OCI-LY7 (cell line): ENCODE measurements around the gene MEGF6. TPM values are rescaled to one million over a fixed set of nuclear protein-coding genes. Genes with fewer than 3 reads are reported as not detected.

Experiments
- BruUV-seq: library from RNA; stranded (reverse); fragments of 400-500 nt; replicated peaks from 2 replicates; lab custom pipeline; 2021; lab: Mats Ljungman, UMichigan
- CTCF ChIA-PET: fragments of 300-600 bp; sonication (Branson Sonifier 250); formaldehyde crosslinking; loops from one replicate; lab custom pipeline; 2022; ENCODE audit warnings: antibody characterized with exemption; ENCODE audit not compliant: unreplicated experiment; lab: Charles Lee
- POLR2A ChIA-PET: fragments of 300-600 bp; sonication (Branson Sonifier 250); formaldehyde crosslinking; loops from one replicate; lab custom pipeline; 2022; ENCODE audit warnings: antibody characterized with exemption; lab: Charles Lee
- DNase-seq: peaks from one replicate; pipeline ENCODE4 v3.0.0-alpha.2; 2015; ENCODE audit warnings: low spot score
- H2AFZ ChIP-seq: fragments of 200-600 bp; sonication (generic), shearing (Covaris generic); 2 replicates; pipeline ENCODE4 v1.6.1; 2014; ENCODE audit warnings: mild to moderate bottlenecking, antibody characterized with exemption, low read length, moderate library complexity
- H3K27ac ChIP-seq: fragments of 200-600 bp; sonication (generic); 2 replicates; pipeline ENCODE4 v1.5.1; 2014; ENCODE audit warnings: mixed run types, low read depth, mild to moderate bottlenecking, moderate library complexity, low read length, inconsistent platforms; ENCODE audit not compliant: poor library complexity, severe bottlenecking
- H3K36me3 ChIP-seq: fragments of 200-600 bp; sonication (generic); 2 replicates; pipeline ENCODE4 v1.6.1; 2014; ENCODE audit warnings: mild to moderate bottlenecking, antibody characterized with exemption, low read length, moderate library complexity, mixed read lengths; ENCODE audit not compliant: insufficient read depth
- H3K4me1 ChIP-seq: fragments of 200-600 bp; sonication (generic); 2 replicates; pipeline ENCODE4 v1.5.1; 2014; ENCODE audit warnings: mild to moderate bottlenecking, low read length; ENCODE audit not compliant: insufficient read depth, poor library complexity, severe bottlenecking
- H3K4me2 ChIP-seq: fragments of 200-600 bp; sonication (generic); 2 replicates; pipeline ENCODE4 v1.6.1; 2014; ENCODE audit warnings: mild to moderate bottlenecking, low read length
- H3K4me3 ChIP-seq: fragments of 200-600 bp; sonication (generic); 2 replicates; pipeline ENCODE4 v1.5.1; 2014; ENCODE audit warnings: mild to moderate bottlenecking, low read depth, low read length; ENCODE audit not compliant: poor library complexity, severe bottlenecking
- H3K79me2 ChIP-seq: fragments of 200-600 bp; sonication (generic); 2 replicates; pipeline ENCODE4 v1.6.1; 2016; ENCODE audit warnings: low read depth, mild to moderate bottlenecking, low read length, moderate library complexity, mixed read lengths; ENCODE audit not compliant: insufficient read depth
- H3K9me2 ChIP-seq: fragments of 200-600 bp; sonication (generic); 2 replicates; pipeline ENCODE4 v1.6.1; 2016; ENCODE audit warnings: mild to moderate bottlenecking, low read length, mixed read lengths; ENCODE audit not compliant: insufficient read depth
- H3K9me3 ChIP-seq: fragments of 200-600 bp; sonication (generic); 2 replicates; pipeline ENCODE4 v1.6.1; 2014; ENCODE audit warnings: mild to moderate bottlenecking, mixed run types, low read length, mixed read lengths
- H4K20me1 ChIP-seq: fragments of 200-600 bp; sonication (generic); 2 replicates; pipeline ENCODE4 v1.6.1; 2014; ENCODE audit warnings: mild to moderate bottlenecking, antibody characterized with exemption, low read length, moderate library complexity, mixed read lengths; ENCODE audit not compliant: insufficient read depth
- CTCF ChIP-seq: fragments of 200-600 bp; sonication (generic); conservative IDR thresholded peaks from 2 replicates; pipeline ENCODE4 v1.5.1; 2014; ENCODE audit warnings: mild to moderate bottlenecking, antibody characterized with exemption, low read length, moderate library complexity, mixed read lengths
- EZH2phosphoT487 ChIP-seq: fragments of 200-600 bp; sonication (generic); IDR thresholded peaks from 2 replicates; pipeline ENCODE4 v1.6.1; 2018; ENCODE audit warnings: low read depth, borderline replicate concordance, mild to moderate bottlenecking, mixed run types, antibody characterized with exemption, low read length, moderate library complexity, mixed read lengths
- intact Hi-C: fragments of 100-400 bp; cut with micrococcal nuclease; formaldehyde crosslinking; loops from one replicate; pipeline ENCODE4 v1.10.0; 2022; ENCODE audit not compliant: unreplicated experiment
- total RNA-seq, 2 experiments: library from RNA; depleted of rRNA in 1 of 2; stranded (reverse); fragments of >200 nt in 1 of 2; shearing (Covaris generic) in 1 of 2; gene quantifications; 2 replicates each; pipeline ENCODE4 v1.2.3, GENCODE V29; 2014 to 2022

Gene MEGF6
- total RNA-seq, 2 experiments from 2014 or later, result 0.15 to 0.32 TPM

- Histone ChIP-seq H2AFZ (no peak overlapping the region), H3K4me2 (no peak overlapping the region), H3K9me2 (no peaks in the 10 kb centered on the region), H3K4me1 (no peaks in the 10 kb centered on the region), H3K4me3 (no peak overlapping the region), H3K79me2 (no peaks in the 10 kb centered on the region), H3K36me3 (no peaks in the 10 kb centered on the region), H3K27ac (no peak overlapping the region), H4K20me1 (no peaks in the 10 kb centered on the region), H3K9me3 (no peaks in the 10 kb centered on the region)
- BruUV-seq, result no TSS peak
- intact Hi-C loops, result no loop called here
- ChIA-PET POLR2A (no interaction called here), CTCF (no interaction called here)
- no peak for DNase-seq
- TF ChIP-seq EZH2phosphoT487 (no peak), CTCF (no peak)
Observed at GRCh38 chr1:3483380-3483779, 127.9 kb downstream of the MEGF6 start.

GRCh38 chr1:3482378-3482849 lies 128.9 kb downstream of the MEGF6 start:
- DNase-seq, result no peak
- no peaks in the 10 kb centered on the region for H3K36me3 ChIP-seq
- no TSS peak for BruUV-seq
- H3K4me1 ChIP-seq, result no peaks in the 10 kb centered on the region
- no peak overlapping the region for H3K4me3 ChIP-seq
- intact Hi-C loops, result no loop called here
- H3K27ac ChIP-seq, result no peak overlapping the region
- TF ChIP-seq EZH2phosphoT487 (no peak), CTCF (peak; percentile 32; the same call in 1 of the 2 replicates)
- no peak overlapping the region for H2AFZ ChIP-seq
- CTCF ChIA-PET, result no interaction called here
- POLR2A ChIA-PET, result no interaction called here
- no peaks in the 10 kb centered on the region for H3K9me2 ChIP-seq
- no peaks in the 10 kb centered on the region for H3K9me3 ChIP-seq
- no peaks in the 10 kb centered on the region for H3K79me2 ChIP-seq
- no peak overlapping the region for H3K4me2 ChIP-seq
- H4K20me1 ChIP-seq, result no peaks in the 10 kb centered on the region

GRCh38 chr1:3481836-3482375 lies 129.4 kb downstream of the MEGF6 start:
- no peaks in the 10 kb centered on the region for H3K79me2 ChIP-seq
- no TSS peak for BruUV-seq
- no peaks in the 10 kb centered on the region for H3K9me2 ChIP-seq
- CTCF ChIA-PET, result interaction anchor here (0.5 kb wide), 1 partner anchor 9 kb away, joined by 3 read pairs; no protein-coding TSS in a partner anchor
- intact Hi-C loops, result no loop called here
- H3K9me3 ChIP-seq, result no peaks in the 10 kb centered on the region
- TF ChIP-seq CTCF, result no peak
- no peak for TF ChIP-seq EZH2phosphoT487
- no peak overlapping the region for H3K4me2 ChIP-seq
- H3K36me3 ChIP-seq, result no peaks in the 10 kb centered on the region
- no peak overlapping the region for H3K4me3 ChIP-seq
- no peaks in the 10 kb centered on the region for H4K20me1 ChIP-seq
- DNase-seq, result no peak
- POLR2A ChIA-PET, result no interaction called here
- H2AFZ ChIP-seq, result no peak overlapping the region
- H3K4me1 ChIP-seq, result no peaks in the 10 kb centered on the region
- H3K27ac ChIP-seq, result no peak overlapping the region
